Keratinocyte (primary cell): Measurements from ENCODE around the gene STOX2. TPM values are rescaled to one million over a fixed set of nuclear protein-coding genes. Genes with fewer than 3 reads are reported as not detected.

Source experiments
- DNase-seq: peaks from one replicate; pipeline ENCODE4 v3.0.0-alpha.2; 2011; ENCODE audit warnings: low read depth, missing footprints, low spot score
- FAIRE-seq: peaks from 2 replicates; lab custom pipeline; 2011; peaks lifted over from hg19 to GRCh38; lab: Jason Lieb, UNC
- H2AFZ ChIP-seq: 2 replicates; pipeline ENCODE4 v1.6.0; 2012; ENCODE audit warnings: low read length, control low read depth, inconsistent platforms; ENCODE audit not compliant: control insufficient read depth
- H3K27ac ChIP-seq: 2 replicates; pipeline ENCODE4 v1.5.1; 2011; ENCODE audit warnings: low read length; ENCODE audit not compliant: control insufficient read depth, insufficient read depth
- H3K27me3 ChIP-seq: 3 replicates; pipeline ENCODE4 v1.6.0; 2011; ENCODE audit warnings: low read length; ENCODE audit not compliant: control insufficient read depth, insufficient read depth; ENCODE audit errors: extremely low read depth
- H3K36me3 ChIP-seq, 2 experiments: 2 replicates in 1 of 2; 3 replicates in 1 of 2; pipeline ENCODE4 v1.5.1; 2011; ENCODE audit warnings: low read length in 2 of 2, mild to moderate bottlenecking in 1 of 2; ENCODE audit not compliant: control insufficient read depth in 2 of 2, insufficient read depth in 2 of 2; ENCODE audit errors: extremely low read depth in 1 of 2
- H3K4me1 ChIP-seq: 3 replicates; pipeline ENCODE4 v1.5.1; 2011; ENCODE audit warnings: low read length; ENCODE audit not compliant: control insufficient read depth, insufficient read depth; ENCODE audit errors: extremely low read depth
- H3K4me2 ChIP-seq: 3 replicates; pipeline ENCODE4 v1.6.0; 2011; ENCODE audit warnings: low read depth, low read length; ENCODE audit not compliant: control insufficient read depth, insufficient read depth; ENCODE audit errors: extremely low read depth
- H3K4me3 ChIP-seq, 3 experiments: fragments of 200-600 bp in 1 of 3; sonication (generic) in 1 of 3; 2 replicates in 2 of 3; 3 replicates in 1 of 3; pipeline ENCODE4 v1.5.1; 2011 to 2016; ENCODE audit warnings: low read length in 3 of 3, mild to moderate bottlenecking in 3 of 3, control low read depth in 2 of 3, inconsistent platforms in 1 of 3, low read depth in 1 of 3, mixed read lengths in 1 of 3, mixed run types in 1 of 3, moderate library complexity in 1 of 3; ENCODE audit not compliant: control insufficient read depth in 2 of 3, insufficient read depth in 2 of 3; ENCODE audit errors: extremely low read depth in 1 of 3
- H3K79me2 ChIP-seq: 2 replicates; pipeline ENCODE4 v1.6.0; 2012; ENCODE audit warnings: low read length; ENCODE audit not compliant: control insufficient read depth, insufficient read depth
- H3K9ac ChIP-seq: 3 replicates; pipeline ENCODE4 v1.6.0; 2011; ENCODE audit warnings: low read length; ENCODE audit not compliant: control insufficient read depth, insufficient read depth; ENCODE audit errors: extremely low read depth
- H3K9me1 ChIP-seq: 3 replicates; pipeline ENCODE4 v1.6.0; 2011; ENCODE audit warnings: low read length; ENCODE audit not compliant: control insufficient read depth, insufficient read depth; ENCODE audit errors: extremely low read depth
- H3K9me3 ChIP-seq: 2 replicates; pipeline ENCODE4 v1.5.1; 2012; ENCODE audit warnings: low read depth, low read length; ENCODE audit not compliant: control insufficient read depth
- H4K20me1 ChIP-seq: 3 replicates; pipeline ENCODE4 v1.6.0; 2011; ENCODE audit warnings: low read length; ENCODE audit not compliant: control insufficient read depth, insufficient read depth; ENCODE audit errors: extremely low read depth
- EZH2 ChIP-seq: IDR thresholded peaks from one replicate; pipeline ENCODE4 v1.6.1; 2012; ENCODE audit warnings: inconsistent platforms, mild to moderate bottlenecking, low read length, moderate library complexity
- dilution Hi-C: fragments of 300-500 bp; cut with MboI; formaldehyde crosslinking; loops from one replicate; pipeline ENCODE4 v1.7.0; 2020; ENCODE audit warnings: low sequenced_read_pairs; ENCODE audit not compliant: extremely low pct_ligation_motif_present
- polyA plus RNA-seq, 5 experiments: library from polyadenylated mRNA; depleted of rRNA in 3 of 5; stranded (reverse) in 3 of 5; stranded (forward) in 1 of 5; unstranded in 1 of 5; fragments of >200 nt; gene quantifications; 1 replicate in 1 of 5; 2 replicates in 3 of 5; 3 replicates in 1 of 5; pipeline versions ENCODE4 v1.2.1 to v1.2.3, GENCODE V29; 2011 to 2012; ENCODE audit warnings: missing spikeins in 2 of 5, low read depth in 1 of 5, low replicate concordance in 1 of 5
- TF ChIP-seq, protein P1 (sequence below), 3 experiments: IDR thresholded peaks in 1 of 3; conservative IDR thresholded peaks in 1 of 3; optimal IDR thresholded peaks in 1 of 3; 2 replicates in 2 of 3; 3 replicates in 1 of 3; pipeline versions ENCODE3 to v1.5.1; 2011; ENCODE audit warnings: low read length in 3 of 3, mild to moderate bottlenecking in 3 of 3, moderate library complexity in 2 of 3, control low read depth in 1 of 3, inconsistent platforms in 1 of 3; ENCODE audit not compliant: insufficient read depth in 2 of 3; ENCODE audit errors: extremely low read depth in 1 of 3

The STOX2 gene
- polyA plus RNA-seq, 1 donor (not counting 4 experiments of a cell fraction or from before 2014, with no cell fraction given) = 1.6 TPM

DNA sequence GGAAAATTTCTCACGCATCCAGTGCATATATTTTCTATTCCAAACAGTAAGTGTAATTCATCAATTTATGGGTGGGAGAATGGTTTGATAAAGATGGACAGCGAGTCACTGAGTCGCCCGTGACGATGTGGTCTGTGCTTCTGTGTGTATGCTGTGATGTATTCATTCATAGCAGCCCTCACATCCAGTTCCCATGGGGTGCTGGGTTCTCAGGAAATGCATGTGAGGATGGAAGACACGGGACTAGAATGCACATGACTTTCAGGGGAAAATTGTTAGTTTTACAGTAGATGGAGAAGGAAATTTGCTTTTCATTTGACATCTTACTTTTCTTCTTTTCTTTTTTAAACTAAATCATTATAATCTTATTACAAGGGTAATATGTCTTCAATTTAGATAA lies 152.9 kb downstream of the STOX2 start:
- Histone ChIP-seq H3K4me2 (no peak overlapping the region), H3K9me1 (no peaks in the 10 kb centered on the region), H3K27ac (no peak overlapping the region), H4K20me1 (no peaks in the 10 kb centered on the region), H3K79me2 (no peaks in the 10 kb centered on the region), H3K4me3 (no peak overlapping the region), H3K4me1 (peaks cover 3% of the 10 kb centered on the region), H3K27me3 (no peaks in the 10 kb centered on the region), H2AFZ (no peak overlapping the region), H3K9me3 (no peaks in the 10 kb centered on the region), H3K36me3 (no peaks in the 10 kb centered on the region), H3K9ac (no peak overlapping the region)
- FAIRE-seq (no peak), DNase-seq (no peak)
- dilution Hi-C loops = no loop called here
- no peak for TF ChIP-seq EZH2
- TF ChIP-seq, protein P1, sequence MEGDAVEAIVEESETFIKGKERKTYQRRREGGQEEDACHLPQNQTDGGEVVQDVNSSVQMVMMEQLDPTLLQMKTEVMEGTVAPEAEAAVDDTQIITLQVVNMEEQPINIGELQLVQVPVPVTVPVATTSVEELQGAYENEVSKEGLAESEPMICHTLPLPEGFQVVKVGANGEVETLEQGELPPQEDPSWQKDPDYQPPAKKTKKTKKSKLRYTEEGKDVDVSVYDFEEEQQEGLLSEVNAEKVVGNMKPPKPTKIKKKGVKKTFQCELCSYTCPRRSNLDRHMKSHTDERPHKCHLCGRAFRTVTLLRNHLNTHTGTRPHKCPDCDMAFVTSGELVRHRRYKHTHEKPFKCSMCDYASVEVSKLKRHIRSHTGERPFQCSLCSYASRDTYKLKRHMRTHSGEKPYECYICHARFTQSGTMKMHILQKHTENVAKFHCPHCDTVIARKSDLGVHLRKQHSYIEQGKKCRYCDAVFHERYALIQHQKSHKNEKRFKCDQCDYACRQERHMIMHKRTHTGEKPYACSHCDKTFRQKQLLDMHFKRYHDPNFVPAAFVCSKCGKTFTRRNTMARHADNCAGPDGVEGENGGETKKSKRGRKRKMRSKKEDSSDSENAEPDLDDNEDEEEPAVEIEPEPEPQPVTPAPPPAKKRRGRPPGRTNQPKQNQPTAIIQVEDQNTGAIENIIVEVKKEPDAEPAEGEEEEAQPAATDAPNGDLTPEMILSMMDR (optimal IDR thresholded peaks at IDR 0.05 in 1 of 3, IDR thresholded peaks at IDR 0.05 in 1 of 3, conservative IDR thresholded peaks at IDR 0.05 in 1 of 3; ENCODE audit: extremely low read depth in 1 of 3, insufficient read depth in 2 of 3, low read length in 3 of 3) = no peak

DNA sequence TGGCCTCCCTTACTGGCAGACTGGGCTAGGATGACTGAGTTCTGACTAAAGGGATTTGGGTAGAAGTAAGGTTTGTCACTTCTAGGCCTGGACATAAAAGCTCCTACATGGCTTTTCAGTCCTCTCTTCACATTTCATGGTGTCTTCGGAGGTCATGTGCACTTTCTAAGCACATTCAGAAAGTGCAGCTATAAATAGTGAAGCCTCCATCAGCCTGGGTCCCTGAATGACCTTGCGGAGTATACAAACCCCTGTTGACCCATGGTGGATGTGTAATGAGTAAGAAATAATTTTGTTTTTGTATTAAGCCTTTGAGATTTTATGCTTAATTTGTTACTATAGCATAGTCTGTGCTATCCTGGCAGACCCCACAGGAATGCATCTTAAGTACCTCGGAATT lies 154.0 kb downstream of the STOX2 start:
- no peaks in the 10 kb centered on the region for H3K79me2 ChIP-seq
- DNase-seq (no peak), FAIRE-seq (no peak)
- no peaks in the 10 kb centered on the region for H4K20me1 ChIP-seq
- dilution Hi-C loops = no loop called here
- no peaks in the 10 kb centered on the region for H3K4me1 ChIP-seq
- H3K9ac ChIP-seq = no peak overlapping the region
- H3K4me2 ChIP-seq = no peak overlapping the region
- no peak overlapping the region for H3K4me3 ChIP-seq
- no peak for TF ChIP-seq EZH2
- TF ChIP-seq, protein P1 (optimal IDR thresholded peaks at IDR 0.05 in 1 of 3, IDR thresholded peaks at IDR 0.05 in 1 of 3, conservative IDR thresholded peaks at IDR 0.05 in 1 of 3; ENCODE audit: extremely low read depth in 1 of 3, insufficient read depth in 2 of 3, low read length in 3 of 3) = no peak
- no peak overlapping the region for H2AFZ ChIP-seq
- no peaks in the 10 kb centered on the region for H3K27me3 ChIP-seq
- H3K9me1 ChIP-seq = no peaks in the 10 kb centered on the region
- no peaks in the 10 kb centered on the region for H3K9me3 ChIP-seq
- no peaks in the 10 kb centered on the region for H3K36me3 ChIP-seq
- H3K27ac ChIP-seq = no peak overlapping the region
